K562 (cell line): ENCODE results near the gene COX15. TPM values are rescaled to one million over a fixed set of nuclear protein-coding genes. Genes with fewer than 3 reads are reported as not detected.

Experiments used
- ATAC-seq: fragments of 200-7000 bp; cut with Tn5 transposase; 3 replicates; pipeline ENCODE4 v1.9.1; 2020; ENCODE audit warnings: moderate library complexity
- BruUV-seq: library from RNA; stranded (reverse); fragments of 400-500 nt; replicated peaks from 2 replicates; lab custom pipeline; 2021; lab: Mats Ljungman, UMichigan
- CTCF ChIA-PET: fragments of 300-600 bp; formaldehyde crosslinking; extraction: SDS; loops from one replicate; lab custom pipeline; 2021; ENCODE audit warnings: low intra/inter-chr PET ratio; lab: Yijun Ruan, JAX
- POLR2A ChIA-PET: fragments of 300-600, 350-650 bp; sonication (Branson Sonifier 250); formaldehyde crosslinking; extraction: SDS; loops from one replicate; lab custom pipeline; 2021; ENCODE audit warnings: antibody characterized with exemption, inconsistent platforms; lab: Yijun Ruan, JAX
- DNase-seq, 4 experiments: peaks; one replicate each; pipeline versions ENCODE4 v3.0.0 to v3.0.0-alpha.2; 2011 to 2018; ENCODE audit warnings: low spot score in 3 of 4, mixed read lengths in 3 of 4; ENCODE audit errors: extremely low read depth in 1 of 4
- FAIRE-seq: peaks from 2 replicates; lab custom pipeline; 2011; peaks lifted over from hg19 to GRCh38; lab: Jason Lieb, UNC
- H2AFZ ChIP-seq: 2 replicates; pipeline ENCODE4 v1.6.0; 2011; ENCODE audit warnings: low read depth, low read length, control low read depth, inconsistent platforms
- H3K27ac ChIP-seq: fragments of 200-600 bp; 3 replicates; pipeline ENCODE4 v1.8.0; 2011; ENCODE audit warnings: low read depth, mild to moderate bottlenecking, control low read depth, inconsistent platforms, low read length, moderate library complexity, mixed read lengths; ENCODE audit errors: extremely low read depth
- H3K27me3 ChIP-seq, 2 experiments: fragments of 300-600 bp in 1 of 2; 2 replicates in 1 of 2; 3 replicates in 1 of 2; pipeline versions ENCODE4 v1.6.0 to v1.8.0; 2011; ENCODE audit warnings: inconsistent platforms in 2 of 2, low read length in 2 of 2, mild to moderate bottlenecking in 1 of 2, mixed read lengths in 1 of 2, moderate library complexity in 1 of 2; ENCODE audit not compliant: control insufficient read depth in 2 of 2, insufficient read depth in 2 of 2
- H3K36me3 ChIP-seq: fragments of 300-600 bp; 3 replicates; pipeline ENCODE4 v1.8.0; 2011; ENCODE audit warnings: mild to moderate bottlenecking, low read length, inconsistent platforms; ENCODE audit not compliant: control insufficient read depth, insufficient read depth
- H3K4me1 ChIP-seq, 2 experiments: fragments of 200-600 bp in 1 of 2; replicated peaks in 1 of 2; 2 replicates in 1 of 2; 3 replicates in 1 of 2; pipeline versions ENCODE4 v1.5.1 to v1.8.0; 2011; ENCODE audit warnings: inconsistent platforms in 2 of 2, low read length in 2 of 2, mild to moderate bottlenecking in 1 of 2, mixed read lengths in 1 of 2, moderate library complexity in 1 of 2; ENCODE audit not compliant: control insufficient read depth in 2 of 2, insufficient read depth in 2 of 2
- H3K4me2 ChIP-seq: 2 replicates; pipeline ENCODE4 v1.6.1; 2011; ENCODE audit warnings: low read length, control low read depth, inconsistent platforms, mixed read lengths; ENCODE audit not compliant: insufficient read depth
- H3K4me3 ChIP-seq: fragments of 200-600 bp; sonication (generic), shearing (Covaris generic); 2 replicates; pipeline ENCODE4 v1.5.1; 2016; ENCODE audit warnings: control low read depth, inconsistent platforms
- H3K79me2 ChIP-seq: fragments of 200-600 bp; 3 replicates; pipeline ENCODE4 v1.8.0; 2011; ENCODE audit warnings: low read length, inconsistent platforms; ENCODE audit not compliant: control insufficient read depth, insufficient read depth
- H3K9ac ChIP-seq, 2 experiments: 2 replicates each; pipeline versions ENCODE4 v1.6.0 to v1.6.1; 2011; ENCODE audit warnings: low read depth in 2 of 2, low read length in 2 of 2, control low read depth in 1 of 2, inconsistent platforms in 1 of 2, mild to moderate bottlenecking in 1 of 2, mixed read lengths in 1 of 2; ENCODE audit not compliant: insufficient read depth in 1 of 2
- H3K9me1 ChIP-seq: one replicate; pipeline ENCODE4 v1.6.0; 2011; ENCODE audit warnings: inconsistent platforms, mild to moderate bottlenecking, low read length, moderate library complexity; ENCODE audit not compliant: control insufficient read depth, insufficient read depth
- H3K9me3 ChIP-seq: replicated peaks from 2 replicates; pipeline ENCODE4 v1.5.1; 2011; ENCODE audit warnings: low read depth, low read length, inconsistent platforms; ENCODE audit not compliant: control insufficient read depth, insufficient read depth
- H4K20me1 ChIP-seq: replicated peaks from 2 replicates; pipeline ENCODE4 v1.6.1; 2011; ENCODE audit warnings: low read length, inconsistent platforms, mixed read lengths; ENCODE audit not compliant: control insufficient read depth, insufficient read depth
- CBX2 ChIP-seq: fragments of 200-600 bp; sonication (generic); IDR thresholded peaks from one replicate; pipeline ENCODE4 v1.6.1; 2012; ENCODE audit warnings: mild to moderate bottlenecking, low read length, inconsistent platforms; ENCODE audit not compliant: insufficient read depth, poor library complexity, severe bottlenecking
- CREB1 ChIP-seq, 2 experiments: sonication (generic) in 1 of 2; formaldehyde crosslinking in 1 of 2; IDR thresholded peaks; 2 replicates each; pipeline versions ENCODE4 v1.6.1 to v1.8.0; 2012 to 2022; ENCODE audit warnings: inconsistent platforms in 1 of 2, mild to moderate bottlenecking in 1 of 2, missing genetic modification reagents in 1 of 2, moderate library complexity in 1 of 2
- EHMT2 ChIP-seq: fragments of 450-650 bp; IDR thresholded peaks from 2 replicates; pipeline ENCODE4 v1.6.1; 2018; ENCODE audit warnings: antibody characterized with exemption
- FOSL1 ChIP-seq: fragments of 200-800 bp; sonication (Bioruptor generic); conservative IDR thresholded peaks from 2 replicates; pipeline ENCODE4 v1.6.1; 2016; ENCODE audit warnings: missing genetic modification characterization, missing compliant biosample characterization
- FOXK2 ChIP-seq, 2 experiments: fragments of 450-650 bp; IDR thresholded peaks in 1 of 2; conservative IDR thresholded peaks in 1 of 2; 2 replicates each; pipeline ENCODE4 v1.6.1; 2016; ENCODE audit warnings: low read depth in 2 of 2, mild to moderate bottlenecking in 1 of 2
- NUFIP1 ChIP-seq: fragments of 450-650 bp; IDR thresholded peaks from 2 replicates; pipeline ENCODE4 v1.6.1; 2018; ENCODE audit not compliant: partially characterized antibody
- SMAD4 ChIP-seq: fragments of 250-450 bp; sonication (Bioruptor Pico); conservative IDR thresholded peaks from 2 replicates; pipeline ENCODE4 v1.8.0; 2021; ENCODE audit warnings: inconsistent platforms, mild to moderate bottlenecking, moderate library complexity
- ZEB2 ChIP-seq: fragments of 450-650 bp; IDR thresholded peaks from 2 replicates; pipeline ENCODE4 v1.6.1; 2016
- ZKSCAN3 ChIP-seq: fragments of 250-450 bp; sonication (Bioruptor Pico); IDR thresholded peaks from 2 replicates; pipeline ENCODE4 v1.4.0; 2020
- ZNF140 ChIP-seq: fragments of 250-450 bp; sonication (Bioruptor Pico); IDR thresholded peaks from 2 replicates; pipeline ENCODE4 v1.8.0; 2021; ENCODE audit warnings: moderate library complexity, mild to moderate bottlenecking, inconsistent platforms
- WGBS: fragments of 100-300 bp; shearing (Covaris generic); methylation state at CpG from one replicate; pipeline ENCODE4 v1.1.6; 2016; ENCODE audit warnings: low coverage, mixed read lengths; ENCODE audit not compliant: insufficient coverage; ENCODE audit errors: missing lambda C conversion rate; 5-methylcytosine and 5-hydroxymethylcytosine counted together
- in situ Hi-C: fragments of 300-500 bp; cut with MboI; formaldehyde crosslinking; loops from 4 replicates; pipeline ENCODE4 v1.15.0; 2018; ENCODE audit warnings: inconsistent platforms, mixed read lengths
- intact Hi-C: fragments of 100-400 bp; cut with micrococcal nuclease; formaldehyde crosslinking; loops from 2 replicates; pipeline ENCODE4 v1.14.2; 2022
- polyA plus RNA-seq, 8 experiments: library from polyadenylated mRNA; depleted of rRNA in 4 of 8; stranded (reverse) in 5 of 8; unstranded in 3 of 8; fragments of >200 nt; fragmentation: Nextera tagmentation in 2 of 8; fragmentation: Illumina TruSeq in 1 of 8; extraction: Ambion mirVana in 2 of 8; extraction: Trizol in 1 of 8; gene quantifications; 2 replicates each; pipeline versions ENCODE4 v1.2.1 to v1.2.3, GENCODE V29; 2011 to 2014; ENCODE audit warnings: inconsistent platforms in 1 of 8, missing spikeins in 1 of 8
- total RNA-seq, 7 experiments: library from RNA; depleted of rRNA in 6 of 7; stranded (reverse); fragments of >200 nt in 6 of 7; fragmentation: Illumina TruSeq in 2 of 7; extraction: Trizol in 2 of 7; gene quantifications; 2 replicates each; pipeline versions ENCODE4 v1.2.1 to v1.2.3, GENCODE V29; 2011 to 2021; ENCODE audit warnings: low replicate concordance in 1 of 7
- TF ChIP-seq, protein P1 (sequence below): fragments of 250-450 bp; sonication (Bioruptor Pico); IDR thresholded peaks from 2 replicates; pipeline ENCODE4 v1.8.0; 2022; ENCODE audit warnings: inconsistent platforms, mild to moderate bottlenecking, moderate library complexity, borderline replicate concordance
- TF ChIP-seq, protein P2 (sequence below): fragments of 450-650 bp; formaldehyde crosslinking; IDR thresholded peaks from 2 replicates; pipeline ENCODE4 v1.4.0; 2022; ENCODE audit warnings: missing genetic modification characterization
- TF ChIP-seq, protein P3 (sequence below): fragments of 450-650 bp; formaldehyde crosslinking; IDR thresholded peaks from 2 replicates; pipeline ENCODE4 v1.4.0; 2020; ENCODE audit warnings: mild to moderate bottlenecking, moderate library complexity

The COX15 gene
- total and polyA plus RNA-seq, 9 of the 15 experiments (the other 6 are each of a cell fraction or from before 2014, with no cell fraction given), result 17.4 to 45.1 (median 23.7) TPM

DNA sequence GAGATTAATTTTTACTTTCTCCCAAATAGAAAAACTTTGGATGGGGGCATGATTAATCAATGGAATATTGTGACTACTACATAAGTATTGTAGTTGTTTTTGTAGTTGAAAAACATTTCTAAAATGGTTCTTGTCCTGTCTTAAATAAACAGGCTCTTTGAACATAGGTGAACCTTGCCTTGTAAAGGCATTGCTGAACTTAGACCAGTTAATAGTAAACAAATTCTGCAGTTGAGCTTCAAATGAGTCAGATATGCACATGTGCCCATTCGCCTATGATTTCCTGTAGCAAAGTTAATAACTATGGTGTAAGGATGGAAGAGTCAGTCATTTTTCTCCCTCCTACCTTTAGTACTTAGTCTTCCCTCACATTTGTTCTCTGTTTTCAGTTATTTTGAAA is 22.7 kb upstream of the COX15 start:
- Histone ChIP-seq H3K9me1 (no peaks in the 10 kb centered on the region), H3K9me3 (no peaks in the 10 kb centered on the region), H3K79me2 (no peaks in the 10 kb centered on the region), H3K4me1 (no peaks in the 10 kb centered on the region), H3K4me2 (no peak overlapping the region), H3K4me3 (no peak overlapping the region), H4K20me1 (no peaks in the 10 kb centered on the region), H3K9ac (no peak overlapping the region), H3K27me3 (no peaks in the 10 kb centered on the region), H3K27ac (no peak overlapping the region), H2AFZ (no peak overlapping the region), H3K36me3 (peaks cover 63% of the 10 kb centered on the region)
- FAIRE-seq (no peak), DNase-seq (no peak), ATAC-seq (no peak)
- TF ChIP-seq FOXK2 (conservative IDR thresholded peaks at IDR 0.05 in 1 of 2, IDR thresholded peaks at IDR 0.05 in 1 of 2; ENCODE audit: low read depth in 2 of 2), result no peak
- TF ChIP-seq ZNF140 (CRISPR knock-in tag), result no peak
- no peak for TF ChIP-seq CREB1 (IDR thresholded peaks at IDR 0.05)
- no peak for TF ChIP-seq CREB1 (CRISPR knock-in tag; IDR thresholded peaks at IDR 0.05)
- TF ChIP-seq CBX2, result no peak
- TF ChIP-seq EHMT2, result no peak
- TF ChIP-seq, protein P1, sequence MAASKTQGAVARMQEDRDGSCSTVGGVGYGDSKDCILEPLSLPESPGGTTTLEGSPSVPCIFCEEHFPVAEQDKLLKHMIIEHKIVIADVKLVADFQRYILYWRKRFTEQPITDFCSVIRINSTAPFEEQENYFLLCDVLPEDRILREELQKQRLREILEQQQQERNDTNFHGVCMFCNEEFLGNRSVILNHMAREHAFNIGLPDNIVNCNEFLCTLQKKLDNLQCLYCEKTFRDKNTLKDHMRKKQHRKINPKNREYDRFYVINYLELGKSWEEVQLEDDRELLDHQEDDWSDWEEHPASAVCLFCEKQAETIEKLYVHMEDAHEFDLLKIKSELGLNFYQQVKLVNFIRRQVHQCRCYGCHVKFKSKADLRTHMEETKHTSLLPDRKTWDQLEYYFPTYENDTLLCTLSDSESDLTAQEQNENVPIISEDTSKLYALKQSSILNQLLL, result no peak
- no peak for TF ChIP-seq NUFIP1
- TF ChIP-seq SMAD4, result no peak
- TF ChIP-seq ZKSCAN3 (CRISPR knock-in tag), result no peak
- TF ChIP-seq, protein P2, sequence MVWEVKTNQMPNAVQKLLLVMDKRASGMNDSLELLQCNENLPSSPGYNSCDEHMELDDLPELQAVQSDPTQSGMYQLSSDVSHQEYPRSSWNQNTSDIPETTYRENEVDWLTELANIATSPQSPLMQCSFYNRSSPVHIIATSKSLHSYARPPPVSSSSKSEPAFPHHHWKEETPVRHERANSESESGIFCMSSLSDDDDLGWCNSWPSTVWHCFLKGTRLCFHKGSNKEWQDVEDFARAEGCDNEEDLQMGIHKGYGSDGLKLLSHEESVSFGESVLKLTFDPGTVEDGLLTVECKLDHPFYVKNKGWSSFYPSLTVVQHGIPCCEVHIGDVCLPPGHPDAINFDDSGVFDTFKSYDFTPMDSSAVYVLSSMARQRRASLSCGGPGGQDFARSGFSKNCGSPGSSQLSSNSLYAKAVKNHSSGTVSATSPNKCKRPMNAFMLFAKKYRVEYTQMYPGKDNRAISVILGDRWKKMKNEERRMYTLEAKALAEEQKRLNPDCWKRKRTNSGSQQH (CRISPR knock-in tag), result no peak
- TF ChIP-seq, protein P3, sequence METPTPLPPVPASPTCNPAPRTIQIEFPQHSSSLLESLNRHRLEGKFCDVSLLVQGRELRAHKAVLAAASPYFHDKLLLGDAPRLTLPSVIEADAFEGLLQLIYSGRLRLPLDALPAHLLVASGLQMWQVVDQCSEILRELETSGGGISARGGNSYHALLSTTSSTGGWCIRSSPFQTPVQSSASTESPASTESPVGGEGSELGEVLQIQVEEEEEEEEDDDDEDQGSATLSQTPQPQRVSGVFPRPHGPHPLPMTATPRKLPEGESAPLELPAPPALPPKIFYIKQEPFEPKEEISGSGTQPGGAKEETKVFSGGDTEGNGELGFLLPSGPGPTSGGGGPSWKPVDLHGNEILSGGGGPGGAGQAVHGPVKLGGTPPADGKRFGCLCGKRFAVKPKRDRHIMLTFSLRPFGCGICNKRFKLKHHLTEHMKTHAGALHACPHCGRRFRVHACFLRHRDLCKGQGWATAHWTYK (CRISPR knock-in tag), result no peak
- no peak for TF ChIP-seq FOSL1 (tag)
- TF ChIP-seq ZEB2, result no peak
- ChIA-PET POLR2A (no interaction called here), CTCF (no interaction called here)
- BruUV-seq, result no TSS peak
- intact Hi-C loops (no loop called here), in situ Hi-C loops (no loop called here)
- WGBS, result 87% methylated on average over 1 of the region's 1 CpG
